ENCODE measurements around the gene TRPM3. TPM values are rescaled to one million over a fixed set of nuclear protein-coding genes. Genes with fewer than 3 reads are reported as not detected.

Gene TRPM3
- total RNA-seq, 4 donors from 2014 or later, result 0.51 to 8.4 (median 3.3) TPM

DNA sequence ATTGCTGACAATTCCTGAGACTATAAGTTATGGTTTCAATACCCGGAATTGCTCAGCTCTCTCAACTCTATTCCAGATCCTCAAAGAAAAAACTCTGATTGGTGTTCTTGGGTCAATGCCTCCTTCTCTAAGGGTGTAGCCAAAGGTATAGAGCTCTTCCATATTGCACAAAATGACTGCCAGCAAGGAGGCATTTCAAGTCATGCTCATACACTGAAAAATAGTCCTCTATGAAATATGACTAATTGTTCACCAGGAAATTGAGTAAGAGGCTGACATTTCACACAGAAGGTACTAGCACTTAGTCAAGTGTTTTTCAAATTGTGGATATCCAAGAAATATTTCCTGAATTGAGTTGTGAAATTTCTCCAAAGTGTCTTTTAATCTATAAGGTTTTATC is 595.9 kb downstream of the TRPM3 start:
- Histone ChIP-seq H3K36me3 (no peaks in the 10 kb centered on the region), H3K27ac (no peak overlapping the region), H3K4me3 (no peak overlapping the region), H3K27me3 (no peaks in the 10 kb centered on the region), H3K9me3 (no peaks in the 10 kb centered on the region), H3K4me1 (no peaks in the 10 kb centered on the region)
- no peak for DNase-seq
- intact Hi-C loops (cut with DNase I; ENCODE audit: low total_unique reads), result no loop called here
- TF ChIP-seq CTCF (IDR thresholded peaks at IDR 0.05) (no peak), POLR2A (IDR thresholded peaks at IDR 0.05) (no peak)

DNA sequence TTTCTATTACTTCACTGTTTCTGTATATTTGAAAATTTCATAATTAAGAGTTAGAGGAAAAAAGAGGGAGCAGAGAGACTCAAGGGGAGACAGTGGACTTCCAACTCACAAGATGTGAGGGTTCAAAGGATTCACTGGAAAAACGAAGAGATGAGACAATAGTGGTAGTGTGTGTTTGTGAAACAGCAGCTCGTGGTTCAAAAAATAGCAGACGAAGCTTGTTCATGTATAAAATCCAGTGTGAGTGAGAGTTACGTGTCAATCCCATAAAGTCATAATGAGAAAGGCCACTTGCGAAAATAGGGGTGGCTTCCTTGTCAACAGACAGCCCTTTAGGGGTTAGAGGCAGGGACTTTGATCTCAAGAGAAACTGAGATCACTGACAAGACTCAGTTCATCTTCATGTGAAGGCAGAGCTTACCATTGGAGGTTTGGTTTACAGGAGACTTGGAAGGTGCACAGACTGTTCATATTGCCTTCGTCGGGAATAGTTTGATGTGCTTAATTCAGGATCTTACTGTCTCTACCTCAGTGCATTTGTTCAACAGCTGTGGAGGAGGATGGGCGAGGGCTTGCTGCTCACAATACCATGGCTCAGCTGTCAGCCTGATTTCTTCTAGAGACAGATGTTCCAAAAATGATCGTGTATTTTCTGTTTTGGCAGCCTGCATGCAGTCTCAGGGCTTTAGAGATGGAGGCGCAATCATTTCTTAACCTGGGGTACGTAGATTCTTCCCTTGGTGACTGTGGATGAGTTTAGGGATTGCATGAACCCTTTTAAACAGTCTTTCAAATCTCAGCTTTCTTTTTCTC is 601.3 kb downstream of the TRPM3 start:
- Histone ChIP-seq H3K4me1 (no peaks in the 10 kb centered on the region), H3K27me3 (no peaks in the 10 kb centered on the region), H3K4me3 (no peak overlapping the region), H3K9me3 (no peaks in the 10 kb centered on the region), H3K36me3 (no peaks in the 10 kb centered on the region), H3K27ac (no peak overlapping the region)
- no peak for DNase-seq
- intact Hi-C loops (cut with DNase I; ENCODE audit: low total_unique reads), result loop anchor here (10.0 kb wide), 1 partner anchor 45 kb away; no protein-coding TSS in a partner anchor
- TF ChIP-seq POLR2A (IDR thresholded peaks at IDR 0.05), result no peak
- TF ChIP-seq CTCF (IDR thresholded peaks at IDR 0.05), result no peak

DNA sequence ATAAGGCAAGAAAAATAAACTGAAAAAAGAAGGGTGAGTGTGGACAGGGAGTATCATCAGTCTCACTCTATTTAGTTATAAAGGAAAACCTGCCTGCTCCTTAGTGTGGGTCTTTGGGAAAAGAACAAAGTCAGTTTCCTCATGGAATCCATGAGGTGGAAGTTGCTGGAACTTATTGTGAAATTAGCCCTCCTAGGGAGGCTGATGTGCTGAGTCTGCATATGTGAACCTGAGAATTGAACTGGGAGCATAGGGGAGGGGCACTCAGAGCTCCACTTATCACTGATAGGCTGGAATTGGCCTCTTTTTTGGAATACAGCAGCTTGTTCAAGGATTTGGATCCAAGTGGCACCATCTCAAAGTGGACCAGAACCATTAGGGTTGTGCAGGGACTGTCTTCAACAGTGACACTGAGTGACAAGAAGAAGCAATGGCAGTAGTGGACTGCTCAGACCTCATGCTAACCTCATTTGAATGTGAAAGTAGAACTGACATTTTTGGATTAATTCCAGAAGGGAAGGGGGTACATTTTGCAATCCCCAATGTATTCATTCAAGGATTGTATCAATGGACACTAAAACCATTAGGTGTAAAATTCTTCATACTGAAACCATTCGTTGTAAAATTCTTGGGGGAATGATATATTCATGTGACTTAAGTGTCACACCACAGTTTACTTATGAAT is 603.4 kb downstream of the TRPM3 start:
- H3K27ac ChIP-seq, result no peak overlapping the region
- H3K4me1 ChIP-seq, result no peaks in the 10 kb centered on the region
- no peaks in the 10 kb centered on the region for H3K9me3 ChIP-seq
- no peak overlapping the region for H3K4me3 ChIP-seq
- no peak for DNase-seq
- no peaks in the 10 kb centered on the region for H3K27me3 ChIP-seq
- intact Hi-C loops (cut with DNase I; ENCODE audit: low total_unique reads), result loop anchor here (10.0 kb wide), 1 partner anchor 47 kb away; no protein-coding TSS in a partner anchor
- TF ChIP-seq POLR2A (IDR thresholded peaks at IDR 0.05) (no peak), CTCF (IDR thresholded peaks at IDR 0.05) (no peak)
- H3K36me3 ChIP-seq, result no peaks in the 10 kb centered on the region

GRCh38 chr9:70514273-70514672 is 607.1 kb downstream of the TRPM3 start:
- Histone ChIP-seq H3K36me3 (no peaks in the 10 kb centered on the region), H3K27me3 (no peaks in the 10 kb centered on the region), H3K27ac (no peak overlapping the region), H3K4me1 (no peaks in the 10 kb centered on the region), H3K9me3 (no peaks in the 10 kb centered on the region), H3K4me3 (no peak overlapping the region)
- no peak for TF ChIP-seq CTCF (IDR thresholded peaks at IDR 0.05)
- no peak for TF ChIP-seq POLR2A (IDR thresholded peaks at IDR 0.05)
- intact Hi-C loops (cut with DNase I; ENCODE audit: low total_unique reads), result loop anchor here (10.0 kb wide), 1 partner anchor 51 kb away; no protein-coding TSS in a partner anchor
- no peak for DNase-seq

GRCh38 chr9:70511858-70512257 is 609.6 kb downstream of the TRPM3 start:
- Histone ChIP-seq H3K9me3 (no peaks in the 10 kb centered on the region), H3K27me3 (no peaks in the 10 kb centered on the region), H3K4me1 (no peaks in the 10 kb centered on the region), H3K4me3 (no peak overlapping the region), H3K36me3 (no peaks in the 10 kb centered on the region), H3K27ac (no peak overlapping the region)
- intact Hi-C loops (cut with DNase I; ENCODE audit: low total_unique reads), result loop anchor here (10.0 kb wide), 1 partner anchor 53 kb away; no protein-coding TSS in a partner anchor
- DNase-seq, result no peak
- TF ChIP-seq POLR2A (IDR thresholded peaks at IDR 0.05) (no peak), CTCF (IDR thresholded peaks at IDR 0.05) (no peak)
